HEK293T (cell line): ENCODE measurements around the gene DEPDC1B.

Experiments
- BHLHE40 ChIP-seq: fragments of 450-650 bp; IDR thresholded peaks from 2 replicates; pipeline ENCODE4 v1.6.1; 2016; ENCODE audit warnings: mild to moderate bottlenecking, moderate library complexity, borderline replicate concordance
- CTBP1 ChIP-seq: fragments of 450-650 bp; IDR thresholded peaks from 2 replicates; pipeline ENCODE4 v1.6.1; 2016; ENCODE audit warnings: borderline replicate concordance
- ELF4 ChIP-seq: fragments of 450-650 bp; IDR thresholded peaks from 2 replicates; pipeline ENCODE4 v1.6.1; 2017; ENCODE audit warnings: antibody characterized with exemption
- FOXK2 ChIP-seq: fragments of 450-650 bp; IDR thresholded peaks from 2 replicates; pipeline ENCODE4 v1.6.1; 2016; ENCODE audit warnings: mild to moderate bottlenecking
- FOXM1 ChIP-seq: fragments of 450-650 bp; IDR thresholded peaks from 2 replicates; pipeline ENCODE4 v1.6.1; 2017; ENCODE audit warnings: mild to moderate bottlenecking, borderline replicate concordance
- LEF1 ChIP-seq: fragments of 450-650 bp; IDR thresholded peaks from 2 replicates; pipeline ENCODE4 v1.6.1; 2017; ENCODE audit warnings: mild to moderate bottlenecking, borderline replicate concordance
- NFRKB ChIP-seq: fragments of 450-650 bp; IDR thresholded peaks from 2 replicates; pipeline ENCODE4 v1.6.1; 2016; ENCODE audit warnings: mild to moderate bottlenecking, moderate library complexity
- PKNOX1 ChIP-seq: fragments of 450-650 bp; IDR thresholded peaks from 2 replicates; pipeline ENCODE4 v1.6.1; 2016
- SP1 ChIP-seq: fragments of 450-650 bp; IDR thresholded peaks from 2 replicates; pipeline ENCODE4 v1.6.1; 2017
- SUZ12 ChIP-seq: fragments of 450-650 bp; IDR thresholded peaks from 2 replicates; pipeline ENCODE4 v1.6.1; 2016; ENCODE audit warnings: mild to moderate bottlenecking
- TARDBP ChIP-seq: fragments of 450-650 bp; IDR thresholded peaks from 2 replicates; pipeline ENCODE4 v1.6.1; 2016
- ZNF384 ChIP-seq: fragments of 450-650 bp; IDR thresholded peaks from 2 replicates; pipeline ENCODE4 v1.6.1; 2016

- no peak for TF ChIP-seq ZNF384
- no peak for TF ChIP-seq BHLHE40
- no peak for TF ChIP-seq FOXK2
- no peak for TF ChIP-seq NFRKB
- TF ChIP-seq CTBP1: no peak
- no peak for TF ChIP-seq ELF4
- no peak for TF ChIP-seq SUZ12
- no peak for TF ChIP-seq SP1
- TF ChIP-seq TARDBP: no peak
- no peak for TF ChIP-seq PKNOX1
- no peak for TF ChIP-seq LEF1
- no peak for TF ChIP-seq FOXM1
These were observed 121.7 kb downstream of the DEPDC1B start for GRCh38 chr5:60578315-60578714.
